ENCODE results near the gene BARHL2.
A peak's percentile ranks its signal among the peaks of the same experiment; 100 is the strongest.

BARHL2 gene

DNA sequence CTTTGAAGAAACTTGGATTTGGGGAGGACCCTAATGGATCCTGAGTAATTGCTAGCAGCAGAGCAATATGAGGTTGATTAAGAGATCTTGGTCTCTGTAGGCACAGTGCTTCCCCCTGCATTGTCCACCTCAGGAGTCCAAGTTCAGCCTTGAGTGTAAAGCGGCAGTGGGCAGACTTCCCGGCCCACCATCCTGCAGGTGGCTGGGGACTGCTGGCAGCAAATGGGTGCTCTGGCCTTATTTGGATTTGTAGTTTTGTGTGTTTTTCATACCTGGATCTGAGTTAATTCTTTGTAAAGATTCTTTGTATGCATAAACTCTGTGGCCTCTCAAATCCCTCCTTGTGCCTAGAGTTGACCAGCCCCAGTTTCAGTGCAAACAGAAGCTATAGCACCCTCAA, 7.6 kb downstream of the BARHL2 start:
- DNase-seq = no peak

DNA sequence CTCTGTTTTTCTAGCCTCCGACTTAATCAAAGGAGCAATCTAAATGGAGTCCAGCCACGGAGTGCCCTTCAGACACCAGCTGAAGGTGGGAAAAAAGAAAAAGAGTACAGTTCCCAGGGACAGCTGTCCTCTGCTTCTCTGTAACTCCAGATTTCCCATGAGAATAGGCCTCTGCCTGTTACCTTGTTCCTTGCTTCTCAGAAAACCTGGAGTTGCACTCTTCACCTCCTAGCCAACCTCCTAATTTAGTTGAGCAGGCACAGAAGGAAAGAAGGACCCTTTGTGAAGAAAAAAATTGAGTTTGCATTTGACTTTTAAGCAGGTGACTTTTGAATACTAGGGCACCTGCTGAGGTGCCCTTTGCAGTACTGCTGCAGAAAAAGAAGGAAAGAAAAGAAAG, 8.3 kb downstream of the BARHL2 start:
- DNase-seq = no peak

DNA sequence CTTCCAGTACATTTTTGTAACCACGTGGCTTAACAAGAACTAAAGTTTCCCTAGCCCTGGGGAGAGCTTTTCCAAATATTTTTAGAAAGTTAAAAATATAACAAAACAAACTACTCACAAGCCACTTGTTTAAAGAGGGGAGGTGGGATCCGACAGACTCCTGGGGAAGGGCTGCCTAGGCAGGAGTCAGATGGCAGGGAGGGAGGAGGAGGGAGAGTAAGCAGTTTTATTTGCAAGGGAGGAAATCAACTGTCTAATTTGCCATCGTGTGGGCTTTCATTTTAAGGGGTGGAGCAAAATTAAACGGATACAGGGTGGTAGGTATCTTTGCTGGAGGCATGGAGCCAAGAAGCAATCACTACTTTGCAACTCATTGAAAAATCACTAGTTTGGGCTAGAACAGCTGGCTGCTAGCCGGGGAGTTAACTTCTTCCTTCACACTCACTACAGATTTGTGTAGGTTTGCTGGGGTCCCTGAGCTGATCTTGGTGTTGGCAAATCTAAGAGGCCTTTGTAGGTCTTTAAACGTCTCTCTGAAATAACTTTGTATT, 8.8 kb downstream of the BARHL2 start:
- DNase-seq = no peak

DNA sequence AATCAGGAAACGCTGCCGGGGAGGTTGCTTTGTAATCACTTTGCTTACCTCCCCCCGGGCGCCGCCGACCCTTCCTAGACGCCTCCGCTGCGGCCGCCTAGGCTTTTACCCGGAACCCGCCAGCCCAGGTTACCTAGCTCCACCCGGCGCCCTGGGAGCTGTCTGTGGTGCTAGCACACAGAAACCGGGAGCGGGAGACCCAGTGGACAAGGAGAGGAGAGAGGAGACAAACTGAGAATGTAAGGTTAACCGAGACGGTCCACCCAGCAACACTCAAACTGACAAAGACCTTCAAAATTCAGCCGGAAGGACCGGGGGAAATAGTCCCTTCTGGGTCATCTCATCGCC, 9.8 kb downstream of the BARHL2 start:
- no peak for DNase-seq

DNA sequence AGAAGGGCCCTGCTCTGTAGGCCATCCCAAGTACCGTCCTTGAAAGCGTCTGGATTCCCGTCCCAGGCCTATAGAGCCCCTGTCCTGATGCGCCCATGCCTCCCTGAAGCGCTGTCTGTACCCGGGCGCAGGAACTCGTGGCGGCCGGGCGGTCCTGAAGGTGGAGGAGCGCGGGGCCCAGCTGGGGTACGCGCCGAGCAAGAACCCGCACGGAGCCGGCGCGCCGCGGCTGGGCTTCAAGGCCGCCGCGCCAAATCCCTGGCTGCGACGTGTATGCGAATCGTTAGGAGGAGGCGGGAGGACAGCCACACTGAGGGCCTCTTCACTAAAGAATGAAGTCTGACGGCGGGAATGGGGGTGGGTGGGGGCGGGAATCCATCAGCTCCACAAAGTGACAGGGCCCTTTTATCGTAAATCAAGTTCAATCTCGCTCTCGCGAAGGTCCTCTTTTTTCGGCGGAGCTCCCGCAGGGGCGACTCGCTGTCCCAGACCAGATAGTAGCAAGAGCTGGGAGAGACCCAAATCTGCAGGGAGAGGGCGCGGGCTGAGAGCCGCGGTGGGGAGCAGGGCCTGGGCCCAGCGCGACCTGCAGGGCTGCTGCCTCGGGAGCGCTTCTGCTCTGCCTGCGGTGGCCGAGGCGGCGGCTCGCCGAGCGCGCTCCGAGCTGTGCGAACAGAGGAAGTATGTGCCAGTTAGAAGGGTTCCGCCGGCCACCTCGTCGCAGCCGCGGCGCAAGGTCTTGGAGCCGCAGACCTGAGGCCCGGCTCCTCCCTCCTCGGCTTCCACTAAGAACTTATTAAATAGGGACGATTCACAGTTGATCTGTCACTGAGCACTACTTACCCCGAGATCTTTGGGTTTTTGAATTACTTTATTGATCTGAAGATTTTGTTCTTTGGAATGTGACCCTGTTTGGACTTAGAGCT, 10.4 kb downstream of the BARHL2 start:
- peak; percentile 53 for DNase-seq

DNA sequence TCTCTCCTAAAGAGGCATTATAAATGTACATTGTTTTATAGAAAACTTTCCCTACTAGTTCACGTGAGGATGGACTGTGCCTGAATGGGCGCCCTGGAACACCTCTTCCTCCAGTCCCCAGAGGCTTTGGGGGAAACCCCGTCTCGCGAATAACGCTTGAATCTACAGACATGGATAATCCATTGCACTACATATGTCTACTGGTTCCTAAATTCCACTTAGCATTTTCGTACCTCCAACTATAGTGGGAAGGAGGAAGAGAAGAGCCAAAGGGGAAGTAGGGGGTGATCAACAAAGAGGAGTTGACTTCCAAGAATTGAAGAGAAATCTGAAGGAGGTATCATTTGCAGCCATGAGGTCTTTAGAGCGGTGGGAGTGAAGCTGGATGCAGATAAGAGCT, 11.1 kb downstream of the BARHL2 start:
- no peak for DNase-seq

DNA sequence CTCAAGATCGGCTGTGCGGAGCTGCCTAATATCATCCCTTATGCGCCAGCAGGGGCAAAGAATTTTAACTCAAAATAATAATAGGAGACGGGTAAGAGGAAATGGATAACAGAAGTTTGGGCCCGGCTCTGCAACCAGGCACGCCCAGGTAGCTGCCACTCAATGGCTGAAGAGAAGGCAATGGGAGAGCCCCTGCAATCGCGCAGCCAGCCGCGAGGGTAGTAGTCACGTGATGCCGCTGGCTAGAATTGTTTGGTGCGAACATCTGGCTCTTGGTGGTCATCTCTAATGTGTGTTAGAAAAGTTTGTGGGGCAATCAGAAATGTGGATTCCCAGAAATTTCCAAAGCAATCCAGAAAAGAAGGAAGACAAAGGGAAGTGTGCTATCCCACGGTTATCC, 12.3 kb downstream of the BARHL2 start:
- no peak for DNase-seq

DNA sequence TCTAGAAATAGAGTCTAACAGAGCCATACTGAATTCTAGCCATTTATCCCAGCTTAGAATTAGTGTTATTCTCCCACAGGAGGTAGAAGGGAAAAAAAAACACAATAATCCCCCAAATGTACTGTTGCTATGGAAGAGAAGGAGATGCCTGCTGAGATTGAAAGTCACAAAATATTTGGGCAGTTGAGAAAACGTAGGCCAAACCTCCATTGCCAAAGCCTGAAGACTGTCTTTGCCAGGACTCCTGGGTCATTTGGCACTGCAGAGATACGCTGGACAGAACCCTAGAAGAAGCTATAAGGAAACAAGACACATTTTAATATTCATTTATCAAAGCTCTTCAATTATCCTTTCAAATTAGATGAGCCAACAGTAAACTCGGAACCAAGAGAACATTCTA, 22.3 kb downstream of the BARHL2 start:
- DNase-seq = no peak

DNA sequence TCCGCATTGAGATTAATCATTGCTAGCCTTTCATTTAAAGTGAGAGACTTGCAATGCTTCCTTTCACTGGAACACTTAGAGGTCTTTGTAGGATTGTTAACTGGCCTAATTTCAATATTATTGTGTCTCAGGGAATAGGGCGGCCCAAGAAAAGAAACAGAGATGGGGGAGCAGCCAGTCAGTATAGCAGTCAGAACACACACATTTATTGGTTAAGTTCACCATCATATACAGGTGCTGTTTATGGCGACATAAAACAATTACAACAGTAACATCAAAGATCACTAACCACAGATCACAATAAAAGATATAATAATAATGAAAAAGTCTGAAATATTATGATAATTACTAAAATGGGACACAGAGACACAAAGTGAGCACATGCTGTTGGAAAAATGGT, 29.4 kb downstream of the BARHL2 start:
- DNase-seq = no peak

DNA sequence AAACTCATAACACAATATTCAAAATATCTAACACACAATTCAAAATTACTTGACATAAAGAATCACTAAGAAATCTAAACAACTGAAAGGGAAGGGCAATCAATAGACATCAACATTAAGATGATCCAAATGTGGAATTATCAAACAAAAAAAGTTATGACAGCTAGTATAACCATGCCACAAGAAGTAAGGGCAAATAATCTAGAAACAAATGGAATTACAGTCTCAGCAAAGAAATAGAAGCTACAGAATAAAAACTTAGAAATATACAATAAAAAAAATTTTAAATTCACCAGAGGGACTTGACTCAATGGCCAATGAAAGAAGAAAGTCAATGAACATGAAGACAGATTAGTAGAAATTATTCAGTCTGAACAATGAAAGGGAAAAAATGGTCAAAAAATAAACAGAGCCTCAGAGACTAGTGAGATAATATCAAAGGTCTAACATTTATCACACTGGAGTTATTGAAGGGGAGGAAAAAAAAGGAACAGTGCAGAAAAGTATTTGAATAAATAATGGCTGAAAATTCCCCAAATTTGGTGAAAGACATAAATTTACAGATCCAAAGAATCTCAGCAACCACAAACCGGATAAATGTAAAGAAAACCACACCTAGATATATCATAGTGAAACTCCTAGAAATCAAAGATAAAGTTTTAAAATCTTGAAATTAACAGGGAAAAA, 41.8 kb downstream of the BARHL2 start:
- DNase-seq = no peak

DNA sequence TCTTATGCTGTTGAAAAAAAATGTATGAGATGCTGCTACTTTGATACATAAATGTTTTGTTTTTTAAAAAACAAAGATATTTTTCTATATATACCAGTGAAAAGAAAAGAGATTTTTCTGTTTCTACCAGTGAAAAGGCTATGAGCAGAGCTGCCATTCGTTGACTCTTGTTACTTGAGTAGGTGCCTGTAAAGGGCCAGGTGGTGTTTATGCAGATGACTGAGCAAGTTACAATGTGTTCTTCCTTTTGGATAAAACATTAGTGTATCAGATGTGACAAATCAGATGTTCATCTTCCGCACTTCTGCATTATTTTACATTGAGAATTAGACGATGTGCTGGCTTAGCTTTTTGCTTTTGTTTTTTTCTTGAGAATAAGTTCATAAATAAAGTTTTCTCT, 45.4 kb downstream of the BARHL2 start:
- DNase-seq = no peak

DNA sequence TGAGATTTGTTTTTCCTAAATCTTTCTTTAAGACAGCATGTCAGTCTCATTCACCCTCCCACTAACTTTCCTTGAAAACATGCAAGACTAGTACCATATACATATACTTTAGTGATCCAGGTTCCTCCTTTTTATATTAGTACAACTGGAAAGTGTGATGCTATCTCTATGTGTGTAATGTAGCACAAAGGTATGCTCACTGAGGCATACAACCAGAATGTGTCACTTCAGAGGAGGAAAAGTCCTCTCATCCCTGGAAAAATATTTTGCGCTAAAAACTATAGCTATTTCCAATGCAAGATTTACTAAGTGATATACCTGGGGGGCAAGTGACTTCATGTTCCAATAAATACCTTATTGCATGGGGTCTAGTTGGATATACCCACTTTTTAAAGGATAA, 45.9 kb downstream of the BARHL2 start:
- no peak for DNase-seq

All from stimulated activated CD4-positive, alpha-beta T cell treated with anti-CD3 and anti-CD28 coated beads, Interleukin-15, amount 100 ng/mL, for 24 hours (primary cell).